Measurements from ENCODE around the gene RFPL2.

DNA sequence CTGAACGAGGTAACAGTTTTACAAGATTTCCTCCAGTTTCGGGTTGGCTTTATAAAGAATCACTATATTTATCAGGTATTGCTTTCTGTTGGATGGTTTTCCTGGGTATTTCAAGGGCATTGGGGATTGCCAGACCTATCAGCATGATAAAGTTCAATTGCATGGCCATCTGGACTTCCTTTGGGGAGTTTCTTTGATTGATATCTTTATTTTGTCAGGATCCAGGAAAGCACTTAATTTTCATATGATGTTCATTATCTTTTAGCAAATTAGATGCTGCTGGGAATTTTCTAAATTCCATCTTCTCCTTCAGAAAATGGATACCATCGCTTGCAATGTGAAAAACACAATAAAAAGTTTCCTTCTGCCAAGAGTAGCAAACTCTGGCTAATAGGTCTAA, 21.2 kb downstream of the RFPL2 start:
- no peak for TF ChIP-seq POLR2AphosphoS5 (IDR thresholded peaks at IDR 0.05; ENCODE audit: low read depth, low read length)
- no peak for TF ChIP-seq TAF1 (IDR thresholded peaks at IDR 0.05; ENCODE audit: low read depth, low read length)
- no peak for TF ChIP-seq POLR2A (IDR thresholded peaks at IDR 0.05; ENCODE audit: low read depth, low read length)
- TF ChIP-seq POU2F2 (IDR thresholded peaks at IDR 0.05; ENCODE audit: low read depth, low read length) = no peak
- TF ChIP-seq SPI1 (IDR thresholded peaks at IDR 0.05; ENCODE audit: low read depth, low read length) = no peak
- TF ChIP-seq PAX5 (IDR thresholded peaks at IDR 0.05; ENCODE audit: insufficient read depth, low read length, severe bottlenecking) = no peak
